HG03432 (cell line): ENCODE data around the gene HESX1.
A peak's percentile ranks its signal among the peaks of the same experiment; 100 is the strongest.

Experiments
- ATAC-seq: cut with Tn5 transposase; IDR thresholded peaks from one replicate; pipeline ENCODE4 v1.9.1; 2021; ENCODE audit warnings: mild to moderate bottlenecking, moderate library complexity; ENCODE audit not compliant: unreplicated experiment

The HESX1 gene

DNA sequence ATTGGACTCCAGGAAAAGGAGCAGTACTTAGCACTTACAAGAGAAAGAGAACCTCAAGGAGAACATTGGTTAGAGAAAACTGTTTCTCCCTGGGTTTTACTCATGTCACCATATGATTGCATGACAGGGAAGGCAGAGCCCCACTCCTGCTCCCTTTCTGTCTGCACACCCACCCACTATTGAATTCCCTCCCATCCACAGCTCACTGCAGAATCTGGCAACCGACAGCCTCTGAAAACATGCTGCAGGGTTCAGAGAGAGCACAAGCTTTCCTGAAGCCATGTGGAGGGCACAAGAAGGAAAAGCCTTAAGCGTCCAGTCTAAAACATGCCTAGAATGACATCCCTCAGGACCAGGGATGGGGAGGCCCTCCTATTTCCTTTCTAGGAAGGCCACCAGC lies 31.6 kb downstream of the HESX1 start:
- no peak for ATAC-seq

DNA sequence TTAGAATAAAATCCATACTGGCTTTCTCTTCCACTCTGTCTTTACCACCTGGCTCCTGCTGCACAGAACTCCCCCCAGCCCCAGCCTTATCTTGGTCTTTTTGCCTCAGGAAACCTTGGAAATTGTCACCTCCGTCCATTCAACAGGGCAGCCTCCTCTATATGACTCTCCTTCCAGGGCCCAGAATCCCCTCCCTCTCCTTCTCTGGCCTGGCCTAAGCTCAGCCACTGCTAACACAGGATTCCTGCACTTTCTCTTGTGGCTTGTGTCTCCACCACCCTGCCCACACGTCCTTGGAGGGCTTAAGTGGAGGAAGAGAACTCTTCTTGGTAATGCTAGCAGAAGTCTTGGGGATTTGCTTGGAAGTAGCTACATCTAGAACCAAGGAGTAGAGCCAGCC lies 33.1 kb downstream of the HESX1 start:
- no peak for ATAC-seq

DNA sequence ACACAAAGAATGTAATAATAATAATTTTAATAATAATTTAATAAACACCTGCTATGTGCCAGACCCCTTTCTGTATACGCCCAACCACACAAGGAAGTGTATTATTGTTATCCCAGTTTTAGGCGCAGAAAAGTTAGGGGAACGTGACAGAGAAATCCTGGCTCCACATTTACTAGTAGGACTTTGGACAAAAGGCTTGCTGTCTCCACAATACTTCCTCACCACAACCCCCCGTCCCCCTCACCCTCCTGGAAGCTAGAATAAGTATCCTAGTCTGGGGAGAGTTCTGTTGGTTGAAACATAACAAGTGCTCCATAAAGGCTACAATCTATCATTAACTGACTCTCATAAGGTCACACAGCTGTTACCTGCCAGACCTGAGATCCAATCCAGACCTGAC lies 34.1 kb downstream of the HESX1 start:
- ATAC-seq, result no peak

DNA sequence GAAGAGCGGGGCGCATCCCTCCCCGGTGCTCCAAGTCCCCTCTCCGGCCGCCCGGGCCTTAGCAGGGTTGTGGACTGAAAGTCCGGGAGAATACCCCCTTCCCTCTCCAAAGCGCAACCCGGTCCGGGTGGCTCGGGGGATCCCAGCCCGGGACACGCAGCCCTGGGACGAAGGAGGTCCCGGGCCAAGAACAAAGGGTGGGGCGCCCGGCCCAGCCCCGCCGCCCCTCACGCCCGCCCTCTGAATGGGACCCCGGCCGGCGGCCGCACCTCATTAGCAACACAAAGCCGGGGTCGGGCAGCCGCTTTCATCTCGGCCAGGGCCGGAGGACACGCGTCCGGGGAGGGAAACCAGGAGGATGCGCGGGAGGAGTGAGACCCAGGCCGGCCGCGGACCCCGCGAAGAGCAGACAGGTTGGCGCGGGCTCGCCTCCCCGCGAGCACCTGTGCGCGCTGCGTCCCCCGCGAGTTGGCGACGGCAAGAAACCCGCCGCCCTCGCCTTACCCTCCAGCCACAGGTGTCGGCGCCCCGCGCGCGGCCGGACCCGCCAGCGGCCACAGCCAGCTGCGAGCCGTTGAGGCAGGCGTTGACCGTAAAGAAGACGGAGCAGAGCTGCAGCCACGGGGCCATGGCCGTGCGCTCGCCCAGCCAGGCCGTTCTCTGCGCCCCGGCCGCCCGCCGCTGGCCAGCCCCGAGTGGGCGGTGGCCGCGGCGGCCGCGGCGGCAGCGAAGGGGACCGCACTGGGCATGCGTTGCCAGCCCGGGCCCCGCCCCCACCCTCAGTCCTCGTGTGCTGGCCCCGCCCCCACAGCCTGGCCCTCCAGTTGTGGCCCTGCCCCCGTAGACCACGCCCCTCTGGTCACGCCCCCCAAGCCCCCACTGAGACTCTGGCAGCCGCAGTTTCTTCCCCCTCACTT lies 34.9 kb downstream of the HESX1 start, which contains the start of gene IL17RD:
Gene IL17RD, minus strand, starts transcription at position 697 of the 917 bp plus-strand sequence. Its CDS starts 67 bp downstream, at position 630.
- peak; percentile 52 for ATAC-seq

DNA sequence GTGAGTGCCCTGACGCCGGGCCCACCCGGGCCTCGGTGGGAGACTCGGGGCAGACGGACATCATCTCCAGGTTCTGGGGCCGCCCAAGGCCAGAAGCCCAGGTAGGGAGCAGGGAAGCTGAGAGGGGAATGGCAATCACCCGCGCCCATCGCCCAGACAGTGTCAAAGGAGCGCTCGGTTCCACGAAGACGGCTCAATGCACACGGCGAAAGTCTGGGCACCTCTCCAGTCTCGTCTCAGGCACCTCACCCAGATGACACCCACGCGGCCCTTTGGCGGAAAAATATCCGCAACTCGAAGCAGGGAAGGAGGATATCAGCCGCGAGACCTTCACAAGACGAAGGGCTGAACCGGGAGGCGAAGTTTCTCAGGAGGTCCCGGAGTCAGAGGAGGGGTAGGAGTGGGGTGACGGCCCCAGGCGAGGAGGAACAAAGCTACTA lies 35.5 kb downstream of the HESX1 start:
- ATAC-seq, result no peak

DNA sequence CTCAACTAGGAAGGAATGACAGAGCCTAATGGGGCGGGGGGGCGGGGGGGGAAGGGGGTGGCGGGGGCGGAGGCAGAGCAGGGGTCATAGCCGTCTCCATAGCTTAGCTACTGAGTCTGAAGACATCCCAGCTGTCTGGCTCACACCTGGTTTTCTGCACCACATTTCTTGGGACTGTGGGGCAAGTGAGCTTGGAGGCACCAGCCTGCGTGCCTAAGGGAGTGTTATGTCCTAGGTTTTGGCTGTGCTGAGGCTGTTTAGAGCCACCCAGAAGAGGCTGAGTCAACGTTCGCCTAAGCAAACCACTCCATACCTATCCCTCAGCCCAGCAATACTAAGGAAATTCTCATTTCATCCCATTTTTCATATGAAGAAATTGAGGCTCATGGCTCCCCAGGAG lies 36.0 kb downstream of the HESX1 start:
- no peak for ATAC-seq

DNA sequence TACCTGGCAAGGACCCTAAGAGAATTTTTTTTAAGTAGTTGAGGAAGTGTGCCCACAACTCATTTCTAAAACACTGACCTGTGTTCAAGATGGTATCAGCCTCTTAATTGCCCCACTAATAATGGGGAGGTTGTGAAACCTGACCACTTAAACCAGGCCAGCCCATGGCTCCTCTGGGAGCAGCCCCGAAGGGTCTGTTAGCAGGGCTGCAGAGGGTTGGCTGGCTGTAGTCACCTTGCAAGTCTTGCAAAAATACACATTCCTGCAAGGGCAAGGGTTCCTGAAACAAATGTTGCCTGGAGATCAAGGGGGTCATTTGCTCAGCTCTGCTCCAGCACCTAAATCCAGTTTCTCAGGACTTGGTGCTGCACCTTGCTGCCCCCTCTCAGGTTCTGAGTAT lies 37.9 kb downstream of the HESX1 start:
- no peak for ATAC-seq

DNA sequence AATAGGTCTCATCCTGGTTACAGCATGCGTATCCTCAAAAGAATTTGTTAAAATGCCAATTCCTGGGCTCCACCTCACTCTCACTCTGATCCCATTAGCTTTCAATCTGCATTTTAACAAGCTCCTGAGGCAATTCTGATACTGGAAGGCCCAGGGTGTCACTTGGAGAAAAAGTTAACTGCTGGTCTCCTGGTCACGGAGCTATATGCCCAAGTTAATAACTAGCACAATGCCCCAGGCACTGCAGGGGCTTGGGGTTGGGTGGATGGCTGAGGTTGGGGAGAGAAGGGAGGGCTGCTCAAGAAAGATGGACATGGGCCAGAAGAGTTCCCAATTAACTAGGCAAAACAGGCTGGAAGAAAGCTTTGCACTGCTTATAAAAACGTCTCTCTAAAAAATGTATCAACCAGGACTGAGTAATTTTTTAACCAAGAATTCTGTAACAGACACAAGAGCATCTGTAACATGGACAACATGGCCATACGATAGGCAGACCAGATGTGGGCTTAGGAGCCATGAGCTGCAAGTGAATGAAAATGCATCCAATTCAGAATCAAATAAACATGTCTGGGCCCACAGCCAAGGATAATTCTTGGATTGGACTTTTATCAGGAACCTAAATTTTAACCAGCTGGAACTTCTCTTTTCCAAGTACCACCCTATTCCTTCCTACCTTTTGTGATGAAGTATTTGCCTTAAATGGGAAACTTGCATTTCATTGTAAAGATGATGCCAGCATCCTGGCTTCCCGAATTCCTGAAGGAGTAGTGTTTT lies 38.8 kb downstream of the HESX1 start:
- ATAC-seq, result no peak

DNA sequence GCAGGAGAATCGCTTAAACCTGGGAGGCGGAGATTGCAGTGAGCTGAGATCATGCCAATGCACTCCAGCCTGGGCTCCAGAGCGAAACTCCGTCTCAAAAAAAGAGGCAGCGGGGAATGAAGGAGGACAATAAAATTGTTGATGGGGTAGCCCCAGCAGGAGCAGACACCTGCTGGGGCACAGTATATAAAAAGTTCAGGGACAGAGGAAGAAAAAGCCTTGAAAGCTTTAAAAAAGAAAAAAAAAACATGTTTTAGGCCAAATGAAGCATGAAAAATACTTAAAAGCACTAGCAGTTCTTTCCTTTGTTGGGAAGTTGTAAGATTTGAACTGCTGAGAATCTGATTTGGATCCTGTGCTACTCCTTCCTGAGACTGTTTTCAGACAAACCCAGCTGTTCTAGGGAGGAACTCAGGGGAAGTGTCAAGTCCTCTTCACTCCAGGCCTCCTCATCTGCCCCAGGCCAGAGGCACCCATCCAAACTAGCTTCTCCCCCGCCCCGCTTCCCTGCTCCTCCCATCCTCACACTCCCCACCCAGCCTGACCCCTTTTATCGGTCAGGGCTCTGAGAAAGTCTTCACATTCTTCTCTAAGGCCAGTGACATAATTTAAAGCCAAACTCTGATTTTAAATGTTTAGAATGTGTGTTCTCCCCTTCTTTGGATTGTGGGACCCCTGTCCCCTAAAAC lies 39.6 kb downstream of the HESX1 start:
- no peak for ATAC-seq

DNA sequence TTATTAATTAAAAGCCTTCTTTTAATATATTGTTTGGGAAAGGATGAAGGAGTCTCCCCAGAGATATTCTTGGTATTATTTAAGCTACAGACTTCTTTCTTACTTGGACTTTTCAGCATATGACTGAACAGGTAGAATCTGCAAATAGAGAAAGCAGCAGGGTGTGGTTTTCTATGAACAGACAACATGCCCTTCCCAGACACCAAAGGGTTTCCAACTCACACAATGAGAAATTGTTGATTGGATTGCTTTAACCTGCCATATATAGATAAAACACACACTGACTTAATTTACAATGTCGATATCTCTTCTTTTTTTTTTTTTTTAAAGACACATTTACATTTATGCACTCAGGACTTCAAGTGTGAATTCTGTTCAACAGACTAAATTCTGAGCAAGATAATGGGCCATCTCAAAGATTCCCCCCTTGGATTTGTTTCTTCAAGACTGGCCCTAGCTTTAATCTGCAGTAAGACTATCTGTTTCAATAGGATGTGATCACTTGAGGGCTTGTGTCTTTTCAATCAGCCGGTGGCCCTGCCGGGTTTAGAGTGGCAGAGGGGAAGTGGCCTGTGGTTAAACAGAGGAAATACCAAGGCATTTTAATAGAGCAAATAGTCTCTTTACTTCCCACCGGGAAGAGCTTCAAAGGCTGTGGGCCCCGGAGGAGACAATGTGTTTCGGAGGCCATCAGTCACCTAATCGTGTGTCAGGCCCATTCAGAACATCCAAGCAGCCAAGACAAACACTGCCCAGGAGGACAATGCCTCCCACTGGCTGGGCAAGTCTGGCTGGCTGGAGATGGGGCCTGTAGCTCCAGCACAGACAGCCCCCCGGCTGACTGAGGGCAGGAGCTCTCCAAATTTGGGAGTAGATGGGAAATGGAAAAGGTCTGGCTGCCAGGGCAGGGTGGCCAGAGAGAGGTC lies 40.7 kb downstream of the HESX1 start:
- ATAC-seq, result no peak

DNA sequence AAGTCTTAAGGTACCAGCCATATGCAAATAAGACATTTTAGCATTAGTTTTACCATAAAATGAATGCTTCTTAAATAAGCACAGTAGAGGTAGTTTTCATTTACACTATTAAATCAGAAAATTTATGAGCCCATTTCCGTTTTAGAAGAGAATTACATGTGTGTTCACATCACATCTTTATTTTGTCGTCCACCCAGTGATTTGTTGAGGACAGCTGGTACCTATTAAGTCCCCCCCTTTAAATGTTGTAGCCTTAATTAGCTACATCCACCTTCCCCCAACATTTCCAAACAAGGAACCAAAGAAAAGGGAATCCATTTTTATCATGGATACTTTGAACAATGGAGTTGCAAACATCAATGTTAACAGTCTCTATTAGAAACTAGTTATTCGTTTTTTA lies 41.5 kb downstream of the HESX1 start:
- no peak for ATAC-seq

DNA sequence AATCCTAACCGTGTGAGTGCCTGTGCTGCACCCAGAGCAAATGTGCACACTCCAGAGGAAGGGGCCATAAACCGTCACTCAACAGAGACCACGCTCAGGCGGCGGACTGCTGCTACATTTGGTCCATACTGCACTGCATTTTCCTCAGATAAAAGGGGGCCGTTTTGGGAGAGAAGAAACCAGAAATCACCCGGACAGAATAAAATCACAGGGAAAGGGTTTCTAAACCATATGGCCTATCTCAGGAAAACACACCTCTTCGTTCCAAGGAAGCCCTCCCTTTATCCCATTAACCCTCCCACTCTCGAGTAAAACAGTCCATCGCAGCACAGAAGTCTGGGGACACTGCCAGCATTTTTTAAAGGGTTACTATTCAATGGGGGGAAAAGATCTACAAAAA lies 42.2 kb downstream of the HESX1 start:
- no peak for ATAC-seq

DNA sequence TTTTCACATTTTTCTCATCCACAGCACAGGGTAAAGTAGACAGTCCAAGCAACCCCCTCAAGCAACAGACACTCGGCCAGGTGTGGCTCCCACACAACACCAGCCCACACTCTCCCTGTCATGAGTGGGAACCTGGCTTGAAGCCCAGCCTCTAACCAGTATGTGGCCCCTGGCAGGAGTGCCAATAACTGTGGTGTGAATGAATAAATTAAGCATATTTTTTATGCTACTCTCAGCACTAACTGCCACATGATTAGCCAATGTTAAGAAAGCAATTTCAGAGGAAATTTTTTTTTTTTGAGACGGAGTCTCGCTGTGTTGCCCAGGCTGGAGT lies 44.5 kb downstream of the HESX1 start:
- no peak for ATAC-seq

DNA sequence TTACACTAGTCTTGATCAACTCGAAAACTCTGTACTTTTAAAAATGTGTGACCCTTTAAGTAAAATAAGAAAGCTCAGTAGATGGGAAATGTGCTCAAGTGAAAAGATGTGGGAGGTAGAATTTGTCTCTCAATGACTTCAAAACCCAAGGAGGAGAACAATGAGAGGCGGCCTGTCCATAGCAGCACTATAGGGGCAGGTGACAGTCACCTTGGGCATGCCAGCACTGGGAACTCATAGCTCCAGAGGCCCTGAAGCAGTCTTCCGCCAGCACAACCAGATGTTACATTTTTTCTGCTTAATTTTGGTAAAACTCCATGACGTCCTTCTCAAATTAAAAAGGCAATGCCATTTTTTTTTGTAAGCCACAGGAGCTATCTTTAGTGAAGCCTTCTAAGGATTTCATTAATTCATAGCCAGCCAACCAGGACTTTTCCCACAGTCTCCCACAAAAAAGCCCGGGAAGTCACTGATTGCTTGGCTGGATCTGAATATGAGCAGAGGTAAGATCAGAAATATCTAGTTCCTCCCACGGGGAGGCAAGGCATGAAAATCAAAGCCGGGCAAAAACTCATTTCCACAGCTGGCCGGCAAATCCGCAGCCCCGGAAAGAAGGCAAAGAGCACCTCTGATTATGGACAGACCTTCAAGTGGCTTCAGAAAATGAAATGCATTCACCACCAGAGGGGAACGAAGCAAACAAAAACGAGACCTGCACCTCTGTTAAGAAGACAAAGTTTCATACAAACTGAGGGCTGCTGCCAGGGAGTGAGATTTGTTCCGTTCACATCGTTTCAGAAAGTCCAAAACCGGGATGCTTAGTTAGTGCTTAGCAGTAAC lies 45.1 kb downstream of the HESX1 start:
- no peak for ATAC-seq

DNA sequence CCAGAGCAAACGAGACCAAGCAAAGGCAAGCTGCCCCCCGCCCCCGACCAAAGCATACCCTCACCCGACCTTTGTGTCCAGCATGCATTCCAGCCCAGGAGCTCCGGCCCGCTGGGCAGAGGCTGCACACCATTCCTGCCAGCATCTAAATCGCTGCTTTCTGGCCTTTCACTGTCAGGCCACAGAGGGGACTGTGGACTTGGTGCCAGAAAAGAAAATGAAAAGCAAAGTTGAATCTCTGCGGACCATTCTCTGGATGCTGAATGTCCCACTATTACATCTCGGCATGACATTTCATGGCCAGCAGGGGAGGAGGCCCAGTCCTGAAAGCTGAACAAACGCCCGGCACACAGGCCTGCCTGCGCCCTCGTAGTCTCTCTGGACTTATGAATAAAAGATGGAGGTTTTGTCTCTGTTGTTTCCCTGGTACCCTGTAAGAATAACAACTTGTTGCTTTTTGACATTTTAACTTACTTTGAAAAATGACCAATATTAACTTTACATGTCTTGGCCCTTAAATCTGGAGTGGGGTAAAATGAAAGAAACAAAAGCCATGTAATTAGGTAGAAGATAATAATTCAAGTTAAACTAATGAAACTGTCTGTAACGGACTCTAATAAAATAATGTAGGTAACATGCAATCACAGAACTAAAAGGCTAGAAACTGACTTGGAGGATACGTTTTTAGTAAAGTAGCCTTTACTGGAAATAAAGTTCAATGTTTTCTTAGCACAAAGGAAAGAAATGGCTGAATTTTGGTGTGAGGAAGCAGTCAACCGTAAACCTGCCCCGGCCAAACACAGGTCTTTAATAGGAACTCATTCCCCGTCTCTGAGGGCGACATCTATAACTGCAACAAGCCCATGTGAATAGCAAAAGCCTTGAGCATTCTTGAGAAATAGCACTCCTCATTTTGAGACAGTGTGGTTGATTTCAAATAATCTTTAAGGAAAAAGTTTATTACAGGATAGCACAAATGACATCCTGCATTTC lies 47.3 kb downstream of the HESX1 start:
- no peak for ATAC-seq

DNA sequence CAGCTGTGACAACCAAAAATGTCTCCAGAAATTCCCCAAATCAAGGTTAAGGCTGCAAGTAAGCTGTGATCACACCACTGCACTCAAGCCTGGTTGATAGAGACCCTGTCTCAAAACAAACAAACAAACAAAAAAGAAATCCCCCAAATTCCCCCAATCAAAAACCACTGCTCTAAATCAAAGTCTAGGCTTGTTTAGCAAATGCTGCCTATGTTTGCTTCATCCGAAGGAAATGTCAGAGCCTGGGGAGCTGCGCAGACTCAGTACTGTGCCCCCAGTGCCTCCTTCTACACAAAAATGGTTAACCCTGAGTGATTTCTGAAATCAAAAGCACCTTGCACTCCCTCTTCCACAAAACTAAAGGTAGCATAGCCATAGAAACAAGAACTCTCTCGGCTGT lies 48.0 kb downstream of the HESX1 start:
- no peak for ATAC-seq

DNA sequence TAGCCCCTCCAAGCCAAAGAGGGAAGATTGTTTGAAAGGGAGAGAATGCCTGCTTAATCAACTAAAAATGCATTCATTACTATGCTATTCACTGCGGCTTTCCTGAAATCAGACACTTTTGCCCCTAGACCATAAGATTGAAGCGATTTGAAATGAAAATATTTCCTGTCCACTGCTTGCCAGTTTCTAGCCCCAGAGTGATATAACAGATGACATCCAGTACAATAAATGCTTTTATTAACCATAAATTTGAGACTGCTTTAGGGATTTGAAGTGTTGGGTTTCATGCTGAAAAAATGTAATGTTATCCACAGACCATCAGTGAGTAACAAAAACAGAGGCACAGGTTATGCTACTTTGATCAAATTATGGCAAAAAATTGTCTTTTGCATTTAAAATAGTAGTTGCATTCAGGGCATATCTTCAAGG lies 48.7 kb downstream of the HESX1 start:
- ATAC-seq, result no peak

DNA sequence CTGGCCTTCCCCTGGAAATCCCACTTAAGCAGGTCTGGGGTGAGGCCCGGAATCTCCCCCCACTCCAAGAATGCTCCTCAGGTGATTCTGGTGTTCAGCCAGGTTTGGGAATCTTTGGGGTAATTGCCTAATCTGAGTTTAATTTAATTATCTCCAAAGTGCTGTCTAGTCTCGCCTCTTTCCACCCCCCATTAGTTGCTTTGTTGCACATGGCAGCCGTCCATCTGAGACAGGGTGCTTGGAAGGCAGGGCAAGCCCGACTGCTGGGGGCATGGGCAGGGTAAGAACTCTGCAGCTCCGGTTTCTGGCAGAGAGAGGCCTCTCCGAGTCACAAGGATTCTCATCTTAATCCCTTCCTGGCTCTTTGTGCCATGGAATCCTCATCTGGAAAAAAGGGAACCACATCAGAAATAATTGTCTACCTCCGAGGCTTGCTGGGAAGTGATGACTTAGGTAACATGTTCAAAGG lies 49.6 kb downstream of the HESX1 start:
- ATAC-seq, result no peak
